ENCODE measurements around the gene UBE2Z. TPM values are rescaled to one million over a fixed set of nuclear protein-coding genes. Genes with fewer than 3 reads are reported as not detected.

The UBE2Z gene
- total RNA-seq, 1 experiment from 2014 or later, result 119 TPM

DNA sequence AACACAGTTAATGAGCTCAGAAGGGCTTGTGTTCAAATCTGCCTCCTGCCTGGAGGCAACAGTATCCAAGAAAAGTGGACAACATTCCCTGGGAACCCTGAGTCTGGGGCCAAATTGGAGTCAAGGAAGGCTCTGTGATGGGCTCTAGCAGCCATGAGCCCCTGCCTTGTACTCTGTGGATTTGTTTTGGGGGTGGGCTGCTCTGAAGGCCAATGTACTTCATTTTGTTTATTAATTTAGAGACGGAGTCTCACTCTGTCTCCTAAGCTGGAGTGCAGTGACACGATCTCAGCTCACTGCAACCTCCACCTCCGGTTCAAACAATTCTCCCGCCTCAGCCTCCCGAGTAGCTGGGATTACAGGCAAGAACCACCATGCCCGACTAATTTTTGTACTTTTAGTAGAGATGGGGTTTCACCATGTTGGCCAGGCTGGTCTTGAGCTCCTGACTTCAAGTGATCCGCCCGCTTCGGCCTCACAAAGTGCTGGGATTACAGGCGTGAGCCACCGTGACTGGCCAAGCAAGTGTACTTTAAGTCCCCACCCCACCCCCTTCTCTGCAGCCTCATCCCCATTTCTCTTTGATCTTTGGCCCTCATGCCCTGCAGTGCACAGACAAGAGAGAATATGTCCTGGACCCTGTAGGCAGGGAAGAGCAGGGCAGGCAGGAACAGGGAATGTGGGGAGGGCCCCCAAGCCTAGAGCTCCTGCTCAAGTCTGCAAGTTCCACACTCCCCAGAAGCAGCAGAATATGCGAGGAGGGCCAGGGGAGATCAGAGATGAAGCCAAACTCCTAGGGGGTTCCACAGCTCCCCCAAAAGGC is 62.9 kb downstream of the UBE2Z start:
- peaks cover 46 to 50% of the 10 kb centered on the region in 2 experiments for H3K4me1 ChIP-seq (ENCODE audit: control insufficient read depth in 1 of 2, insufficient read depth in 2 of 2, low read length in 2 of 2)
- POLR2A ChIA-PET, result interaction anchor here (0.6 to 4.2 kb wide), 4 partner anchors 10 to 207 kb away, joined by 3 to 17 read pairs (median 4); partner anchors contain the start of gene SNF8
- peak; percentile 12 for ATAC-seq
- peak overlapping the region; percentile 13 for H2AFZ ChIP-seq (ENCODE audit: low read depth, low read length, poor library complexity, severe bottlenecking)
- CTCF ChIA-PET, result no interaction called here
- H3K9ac ChIP-seq (ENCODE audit: low read length), result no peak overlapping the region
- no peak for DNase-seq (ENCODE audit: low read depth, low spot score)
- H4K20me1 ChIP-seq (ENCODE audit: insufficient read depth), result no peaks in the 10 kb centered on the region
- no peaks in the 10 kb centered on the region for H3K27me3 ChIP-seq (ENCODE audit: insufficient read depth, low read length)
- no peaks in the 10 kb centered on the region for H3K36me3 ChIP-seq (ENCODE audit: control insufficient read depth in 1 of 2, insufficient read depth in 2 of 2, low read length in 2 of 2)
- H3K4me2 ChIP-seq (ENCODE audit: low read length), result peak overlapping the region; percentile 74
- no peaks in the 10 kb centered on the region for H3K9me3 ChIP-seq (ENCODE audit: control insufficient read depth in 1 of 2, insufficient read depth in 1 of 2, low read depth in 1 of 2, low read length in 2 of 2)
- H3K79me2 ChIP-seq (ENCODE audit: insufficient read depth, low read length), result no peaks in the 10 kb centered on the region
- intact Hi-C loops (cut with micrococcal nuclease), result no loop called here
- H3K27ac ChIP-seq (ENCODE audit: low read depth, low read length), result no peak overlapping the region
- BruUV-seq (replicated peaks), result no TSS peak
- no peak overlapping the region for H3K4me3 ChIP-seq (replicated peaks in 1 of 2; ENCODE audit: low read depth in 1 of 2, low read length in 2 of 2)
- no peak for TF ChIP-seq ELF1 (IDR thresholded peaks at IDR 0.05; ENCODE audit: borderline replicate concordance, low read depth)
- TF ChIP-seq SRF (IDR thresholded peaks at IDR 0.05; ENCODE audit: low read depth), result no peak
- TF ChIP-seq, protein P1, sequence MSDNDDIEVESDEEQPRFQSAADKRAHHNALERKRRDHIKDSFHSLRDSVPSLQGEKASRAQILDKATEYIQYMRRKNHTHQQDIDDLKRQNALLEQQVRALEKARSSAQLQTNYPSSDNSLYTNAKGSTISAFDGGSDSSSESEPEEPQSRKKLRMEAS (IDR thresholded peaks at IDR 0.05), result no peak
- TF ChIP-seq JUND (IDR thresholded peaks at IDR 0.05), result no peak
- TF ChIP-seq ZFX (IDR thresholded peaks at IDR 0.05), result no peak
- peak; percentile 75 for TF ChIP-seq TCF7L2 (IDR thresholded peaks at IDR 0.05; ENCODE audit: borderline replicate concordance, extremely low read depth, insufficient read depth, insufficient read length)
- no peak for TF ChIP-seq SP1 (IDR thresholded peaks at IDR 0.05; ENCODE audit: low read depth)
- TF ChIP-seq SIN3A (IDR thresholded peaks at IDR 0.05; ENCODE audit: low read depth), result no peak
- no peak for TF ChIP-seq RAD21 (IDR thresholded peaks at IDR 0.05; ENCODE audit: low read depth)
- TF ChIP-seq, protein P2, sequence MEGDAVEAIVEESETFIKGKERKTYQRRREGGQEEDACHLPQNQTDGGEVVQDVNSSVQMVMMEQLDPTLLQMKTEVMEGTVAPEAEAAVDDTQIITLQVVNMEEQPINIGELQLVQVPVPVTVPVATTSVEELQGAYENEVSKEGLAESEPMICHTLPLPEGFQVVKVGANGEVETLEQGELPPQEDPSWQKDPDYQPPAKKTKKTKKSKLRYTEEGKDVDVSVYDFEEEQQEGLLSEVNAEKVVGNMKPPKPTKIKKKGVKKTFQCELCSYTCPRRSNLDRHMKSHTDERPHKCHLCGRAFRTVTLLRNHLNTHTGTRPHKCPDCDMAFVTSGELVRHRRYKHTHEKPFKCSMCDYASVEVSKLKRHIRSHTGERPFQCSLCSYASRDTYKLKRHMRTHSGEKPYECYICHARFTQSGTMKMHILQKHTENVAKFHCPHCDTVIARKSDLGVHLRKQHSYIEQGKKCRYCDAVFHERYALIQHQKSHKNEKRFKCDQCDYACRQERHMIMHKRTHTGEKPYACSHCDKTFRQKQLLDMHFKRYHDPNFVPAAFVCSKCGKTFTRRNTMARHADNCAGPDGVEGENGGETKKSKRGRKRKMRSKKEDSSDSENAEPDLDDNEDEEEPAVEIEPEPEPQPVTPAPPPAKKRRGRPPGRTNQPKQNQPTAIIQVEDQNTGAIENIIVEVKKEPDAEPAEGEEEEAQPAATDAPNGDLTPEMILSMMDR (IDR thresholded peaks at IDR 0.05 in 2 of 3, conservative IDR thresholded peaks at IDR 0.05 in 1 of 3; ENCODE audit: borderline replicate concordance in 1 of 3, insufficient read depth in 1 of 3, low read depth in 2 of 3, low read length in 2 of 3), result 0 out of 6 replicates have a peak, but pooled peaks of 1 of the 3 experiments have one; percentile 2
- RAD21 ChIA-PET (ENCODE audit: low non-redundant PET in 1 of 2, low total read pairs in 2 of 2, uncharacterized antibody in 2 of 2, unreplicated experiment in 2 of 2), result no interaction called here
- H3K9me2 ChIP-seq (ENCODE audit: insufficient read depth), result no peaks in the 10 kb centered on the region

Measured in HCT116 (cell line).